Neural cell (in vitro differentiated cells): Measurements from ENCODE around the gene MSANTD2. TPM values are rescaled to one million over a fixed set of nuclear protein-coding genes. Genes with fewer than 3 reads are reported as not detected.

ENCODE experiments used
- H2AFZ ChIP-seq: fragments of 200-600, 300-800 bp; sonication (generic), shearing (Covaris generic); 2 replicates; pipeline ENCODE4 v1.6.0; 2014; ENCODE audit warnings: low read depth, mild to moderate bottlenecking, antibody characterized with exemption, low read length, moderate library complexity
- H3F3A ChIP-seq: fragments of 200-600 bp; shearing (Covaris generic); 2 replicates; pipeline ENCODE4 v1.6.1; 2016; ENCODE audit warnings: mild to moderate bottlenecking, moderate library complexity, mixed read lengths, antibody characterized with exemption, low read length; ENCODE audit not compliant: insufficient read depth, poor library complexity, severe bottlenecking
- H3K27ac ChIP-seq: fragments of 200-600, 300-800 bp; sonication (generic), shearing (Covaris generic); 2 replicates; pipeline ENCODE4 v1.5.1; 2014; ENCODE audit warnings: mild to moderate bottlenecking, low read length, moderate library complexity
- H3K27me3 ChIP-seq: fragments of 300-800, 200-600 bp; sonication (generic), shearing (Covaris generic); 2 replicates; pipeline ENCODE4 v1.6.0; 2014; ENCODE audit warnings: mild to moderate bottlenecking, low read depth, low read length, moderate library complexity; ENCODE audit not compliant: insufficient read depth
- H3K36me3 ChIP-seq: fragments of 300-800, 200-600 bp; sonication (generic), shearing (Covaris generic); 2 replicates; pipeline ENCODE4 v1.5.1; 2014; ENCODE audit warnings: mild to moderate bottlenecking, antibody characterized with exemption, low read length, moderate library complexity; ENCODE audit not compliant: insufficient read depth
- H3K4me2 ChIP-seq: fragments of 300-800, 200-600 bp; sonication (generic), shearing (Covaris generic); 2 replicates; pipeline ENCODE4 v1.6.0; 2014; ENCODE audit warnings: mild to moderate bottlenecking, low read length
- H3K4me3 ChIP-seq: fragments of 300-800, 200-600 bp; sonication (generic), shearing (Covaris generic); 2 replicates; pipeline ENCODE4 v1.5.1; 2014; ENCODE audit warnings: mild to moderate bottlenecking, low read length, moderate library complexity
- H3K79me2 ChIP-seq: fragments of 200-600 bp; shearing (Covaris generic); replicated peaks from 2 replicates; pipeline ENCODE4 v1.6.0; 2014; ENCODE audit warnings: mild to moderate bottlenecking, low read length, moderate library complexity; ENCODE audit not compliant: insufficient read depth
- H3K9ac ChIP-seq: fragments of 300-800, 200-600 bp; sonication (generic), shearing (Covaris generic); 2 replicates; pipeline ENCODE4 v1.6.1; 2016; ENCODE audit warnings: mild to moderate bottlenecking, low read length, mixed read lengths
- H3K9me2 ChIP-seq: fragments of 200-600 bp; shearing (Covaris generic); 2 replicates; pipeline ENCODE4 v1.6.1; 2016; ENCODE audit warnings: mild to moderate bottlenecking, low read length, mixed read lengths; ENCODE audit not compliant: insufficient read depth
- H3K9me3 ChIP-seq: fragments of 200-600, 300-800 bp; sonication (generic), shearing (Covaris generic); 2 replicates; pipeline ENCODE4 v1.6.1; 2016; ENCODE audit warnings: mild to moderate bottlenecking, mixed run types, low read length, moderate library complexity, mixed read lengths
- H4K20me1 ChIP-seq: fragments of 200-600 bp; shearing (Covaris generic); 2 replicates; pipeline ENCODE4 v1.6.1; 2016; ENCODE audit warnings: mild to moderate bottlenecking, mixed run types; ENCODE audit not compliant: insufficient read depth
- CTCF ChIP-seq: fragments of 450-650 bp; IDR thresholded peaks from 2 replicates; pipeline ENCODE4 v1.5.1; 2014; ENCODE audit warnings: antibody characterized with exemption, mild to moderate bottlenecking, moderate library complexity; ENCODE audit not compliant: poor library complexity, severe bottlenecking
- EP300 ChIP-seq: fragments of 450-650 bp; conservative IDR thresholded peaks from 2 replicates; pipeline ENCODE4 v1.6.1; 2014; ENCODE audit warnings: antibody characterized with exemption, mild to moderate bottlenecking, moderate library complexity; ENCODE audit not compliant: poor library complexity, severe bottlenecking
- EZH2 ChIP-seq: fragments of 200-600, 300-800 bp; shearing (Covaris generic), sonication (generic); IDR thresholded peaks from 2 replicates; pipeline ENCODE4 v1.6.1; 2014; ENCODE audit warnings: antibody characterized with exemption, low read length, borderline replicate concordance, mild to moderate bottlenecking; ENCODE audit not compliant: insufficient read depth, poor library complexity, severe bottlenecking
- MXI1 ChIP-seq: fragments of 450-650 bp; conservative IDR thresholded peaks from 2 replicates; pipeline ENCODE4 v1.6.1; 2014; ENCODE audit warnings: antibody characterized with exemption, mild to moderate bottlenecking; ENCODE audit not compliant: poor library complexity, severe bottlenecking
- POLR2AphosphoS5 ChIP-seq: IDR thresholded peaks from 2 replicates; pipeline ENCODE4 v1.6.1; 2012
- RAD21 ChIP-seq: fragments of 450-650 bp; conservative IDR thresholded peaks from 2 replicates; pipeline ENCODE4 v1.6.1; 2014; ENCODE audit warnings: antibody characterized with exemption, mild to moderate bottlenecking, moderate library complexity
- REST ChIP-seq: IDR thresholded peaks from 2 replicates; pipeline ENCODE4 v1.6.1; 2012; ENCODE audit warnings: borderline replicate concordance
- SMC3 ChIP-seq: fragments of 450-650 bp; conservative IDR thresholded peaks from 2 replicates; pipeline ENCODE4 v1.6.1; 2014; ENCODE audit warnings: antibody characterized with exemption, mild to moderate bottlenecking, moderate library complexity; ENCODE audit not compliant: poor library complexity
- TAF1 ChIP-seq: IDR thresholded peaks from 2 replicates; pipeline ENCODE4 v1.6.1; 2012; ENCODE audit warnings: low read depth
- polyA plus RNA-seq: library from polyadenylated mRNA; depleted of rRNA; stranded (reverse); fragments of >200 nt; gene quantifications from 2 replicates; pipeline ENCODE4 v1.2.3, GENCODE V29; 2014

MSANTD2 gene
- polyA plus RNA-seq, 1 donor from 2014 or later = 45.3 TPM

- no peak overlapping the region for H2AFZ ChIP-seq
- H3F3A ChIP-seq = no peaks in the 10 kb centered on the region
- TF ChIP-seq POLR2AphosphoS5 (no peak), EZH2 (no peak), TAF1 (no peak), EP300 (peak; percentile 15), MXI1 (no peak)
- H3K79me2 ChIP-seq = no peaks in the 10 kb centered on the region
- peaks cover 31% of the 10 kb centered on the region for H3K27me3 ChIP-seq
- no peaks in the 10 kb centered on the region for H3K36me3 ChIP-seq
- peak overlapping the region; percentile 64 for H3K4me3 ChIP-seq
- no peaks in the 10 kb centered on the region for H3K9me2 ChIP-seq
- H3K4me2 ChIP-seq = peak overlapping the region; percentile 53
- H3K9ac ChIP-seq = peak overlapping the region; percentile 32
- H3K9me3 ChIP-seq = no peaks in the 10 kb centered on the region
- no peak overlapping the region for H3K27ac ChIP-seq
- no peaks in the 10 kb centered on the region for H4K20me1 ChIP-seq
Observed at GRCh38 chr11:124717786-124718651, 82.2 kb downstream of the MSANTD2 start.

GRCh38 chr11:124717421-124717785 is 82.8 kb downstream of the MSANTD2 start:
- Histone ChIP-seq H3K4me3 (no peak overlapping the region), H3K4me2 (no peak overlapping the region), H2AFZ (no peak overlapping the region), H3K79me2 (no peaks in the 10 kb centered on the region), H3K9me2 (no peaks in the 10 kb centered on the region), H3K9ac (no peak overlapping the region), H3K27ac (no peak overlapping the region), H3K36me3 (no peaks in the 10 kb centered on the region), H3K27me3 (peaks cover 31% of the 10 kb centered on the region), H4K20me1 (no peaks in the 10 kb centered on the region), H3K9me3 (no peaks in the 10 kb centered on the region), H3F3A (no peaks in the 10 kb centered on the region)
- TF ChIP-seq POLR2AphosphoS5 (no peak), MXI1 (no peak), EP300 (no peak), CTCF (no peak), RAD21 (no peak), EZH2 (no peak), REST (no peak), SMC3 (no peak), TAF1 (no peak)
